Gastroesophageal sphincter (tissue), 3 donors: Measurements from ENCODE around the gene RFX6.

Experiments
- POLR2A ChIP-seq, 2 donors: fragments of 450-650 bp; IDR thresholded peaks; one replicate each; pipeline ENCODE4 v1.6.1; 2017; ENCODE audit warnings: antibody characterized with exemption in 2 of 2, mild to moderate bottlenecking in 2 of 2, moderate library complexity in 1 of 2
- TF ChIP-seq, protein P1 (sequence below), 4 experiments: fragments of 200-600 bp in 2 of 4; fragments of 450-650 bp in 2 of 4; sonication (generic) in 1 of 4; IDR thresholded peaks; one replicate each; pipeline ENCODE4 v1.5.1; 2017 to 2019; ENCODE audit warnings: antibody characterized with exemption in 4 of 4, mild to moderate bottlenecking in 2 of 4, moderate library complexity in 2 of 4

DNA sequence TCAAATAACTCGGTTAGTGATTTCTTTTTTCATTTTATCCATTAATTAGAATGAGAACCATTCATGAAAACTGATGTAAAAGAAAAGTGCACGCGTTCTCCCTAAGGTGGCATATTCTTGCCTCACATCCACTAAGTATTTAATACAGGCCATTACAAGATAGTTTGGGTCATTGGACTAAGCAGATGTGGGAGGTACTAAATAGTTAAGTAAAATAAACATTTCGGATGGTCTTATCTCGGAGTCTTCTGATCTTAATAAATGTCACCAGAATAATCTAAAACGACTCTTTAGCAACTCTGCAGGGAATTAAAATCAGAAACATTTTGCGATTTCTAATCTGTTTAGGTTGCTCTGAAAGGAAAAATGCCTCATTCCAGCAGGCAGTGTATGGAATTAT, 78.7 kb downstream of the RFX6 start:
- TF ChIP-seq, protein P1, sequence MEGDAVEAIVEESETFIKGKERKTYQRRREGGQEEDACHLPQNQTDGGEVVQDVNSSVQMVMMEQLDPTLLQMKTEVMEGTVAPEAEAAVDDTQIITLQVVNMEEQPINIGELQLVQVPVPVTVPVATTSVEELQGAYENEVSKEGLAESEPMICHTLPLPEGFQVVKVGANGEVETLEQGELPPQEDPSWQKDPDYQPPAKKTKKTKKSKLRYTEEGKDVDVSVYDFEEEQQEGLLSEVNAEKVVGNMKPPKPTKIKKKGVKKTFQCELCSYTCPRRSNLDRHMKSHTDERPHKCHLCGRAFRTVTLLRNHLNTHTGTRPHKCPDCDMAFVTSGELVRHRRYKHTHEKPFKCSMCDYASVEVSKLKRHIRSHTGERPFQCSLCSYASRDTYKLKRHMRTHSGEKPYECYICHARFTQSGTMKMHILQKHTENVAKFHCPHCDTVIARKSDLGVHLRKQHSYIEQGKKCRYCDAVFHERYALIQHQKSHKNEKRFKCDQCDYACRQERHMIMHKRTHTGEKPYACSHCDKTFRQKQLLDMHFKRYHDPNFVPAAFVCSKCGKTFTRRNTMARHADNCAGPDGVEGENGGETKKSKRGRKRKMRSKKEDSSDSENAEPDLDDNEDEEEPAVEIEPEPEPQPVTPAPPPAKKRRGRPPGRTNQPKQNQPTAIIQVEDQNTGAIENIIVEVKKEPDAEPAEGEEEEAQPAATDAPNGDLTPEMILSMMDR (IDR thresholded peaks at IDR 0.05), result no peak
- no peak for TF ChIP-seq POLR2A (IDR thresholded peaks at IDR 0.05)
